CD4-positive, alpha-beta T cell treated with Interleukin-2 at 100 ng/mL for 4 hours (primary cell): ENCODE measurements around the gene PPIA.
"Not testable (repeated sequence)": the region's sequence is repeated elsewhere in the genome, so short reads cannot be mapped to it uniquely, and the experiment has no call there.

Experiments
- DNase-seq: peaks from one replicate; pipeline ENCODE4 v3.0.0-alpha.2; 2020; ENCODE audit warnings: low spot score

The PPIA gene

DNA sequence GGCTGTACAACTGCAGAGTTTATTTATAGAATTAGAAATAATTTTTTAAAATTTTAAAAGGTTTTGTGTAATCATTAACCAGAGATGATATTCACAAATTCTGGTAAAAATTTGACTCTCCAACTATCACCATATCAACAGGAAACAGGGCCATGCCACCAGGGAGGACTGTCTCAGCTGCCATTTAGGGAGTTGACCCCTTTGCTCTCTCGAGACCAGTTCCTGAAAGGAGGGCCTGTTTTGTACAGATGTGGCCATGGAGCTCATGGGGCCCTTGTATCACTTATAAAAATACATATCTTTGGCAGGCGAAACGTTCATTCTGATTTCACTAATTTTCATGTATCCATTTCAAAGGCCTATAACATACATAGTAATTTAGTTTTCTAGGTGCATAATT lies 31.1 kb downstream of the PPIA start:
- DNase-seq: no peak

DNA sequence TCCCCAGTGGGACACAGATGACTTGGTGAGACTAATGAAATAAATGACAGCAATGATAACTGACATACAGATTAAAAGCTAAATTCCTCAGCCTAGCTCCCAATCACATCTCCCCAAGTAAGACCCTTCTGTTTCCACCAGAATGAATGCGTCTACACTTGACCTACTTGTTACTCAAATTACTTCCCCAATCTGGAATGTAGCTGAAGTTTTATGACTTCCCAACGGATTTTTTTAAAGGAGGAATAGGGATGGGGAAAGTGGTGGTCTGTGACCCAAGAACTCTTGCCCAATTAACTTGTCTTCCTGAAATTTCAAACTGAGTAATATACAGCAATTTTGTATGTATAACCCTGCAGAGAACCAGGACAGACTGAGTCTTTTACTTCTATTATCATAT lies 42.3 kb downstream of the PPIA start:
- no peak for DNase-seq

DNA sequence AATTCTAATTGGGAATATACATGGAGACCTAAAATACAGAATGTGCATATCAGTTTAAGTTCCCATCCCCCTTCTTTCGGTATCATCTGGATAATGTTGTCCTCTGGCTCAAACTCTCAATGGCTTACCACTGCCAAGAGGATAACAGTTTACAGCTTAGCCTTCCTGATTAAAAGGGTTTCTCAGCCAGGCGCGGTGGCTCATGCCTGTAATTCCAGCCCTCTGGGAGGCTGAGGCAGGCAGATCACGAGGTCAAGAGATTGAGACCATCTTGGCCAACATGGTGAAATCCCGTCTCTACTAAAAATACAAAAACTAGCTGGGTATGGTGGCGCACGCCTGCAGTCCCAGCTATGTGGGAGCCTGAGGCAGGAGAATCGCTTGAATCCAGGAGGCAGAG lies 46.2 kb downstream of the PPIA start:
- DNase-seq: not testable (repeated sequence)

GRCh38 chr7:44843440-44843839 lies 47.0 kb downstream of the PPIA start:
- DNase-seq: not testable (repeated sequence)

- no peak for DNase-seq
Observed at GRCh38 chr7:44845451-44845850, 49.0 kb downstream of the PPIA start.

GRCh38 chr7:44846390-44846789 lies 49.9 kb downstream of the PPIA start:
- DNase-seq: peak; percentile 32

DNA sequence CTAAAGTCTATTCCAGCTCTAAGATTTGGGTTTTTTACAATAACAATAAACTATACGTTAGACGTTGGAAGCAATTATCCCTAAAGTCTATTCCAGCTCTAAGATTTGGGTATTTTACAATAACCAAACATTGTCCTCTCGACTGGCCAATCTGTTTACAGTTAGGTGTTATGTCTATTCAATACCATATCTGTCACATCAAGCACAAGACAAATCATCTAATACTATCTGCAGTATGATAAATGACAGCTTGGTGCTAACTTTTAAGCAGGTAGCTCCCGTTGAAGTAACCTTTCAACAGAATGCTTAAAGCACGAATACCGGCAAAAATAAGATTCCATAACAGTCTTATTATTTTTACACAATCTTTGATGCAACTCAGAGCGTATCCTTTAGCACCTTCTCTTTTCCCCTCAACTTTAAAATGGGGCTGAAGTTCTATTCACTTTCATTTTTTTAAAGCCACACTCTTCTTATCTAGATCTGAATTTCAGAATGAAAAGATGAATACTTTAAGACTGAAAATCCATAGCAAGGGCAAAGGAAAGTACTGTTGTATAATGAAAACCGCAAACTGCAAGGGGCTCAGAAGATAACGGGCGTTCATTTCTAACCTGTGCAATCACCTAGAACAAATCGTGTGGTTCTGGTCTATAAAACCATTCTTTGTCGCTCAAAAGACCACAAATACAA lies 50.5 kb downstream of the PPIA start:
- no peak for DNase-seq

DNA sequence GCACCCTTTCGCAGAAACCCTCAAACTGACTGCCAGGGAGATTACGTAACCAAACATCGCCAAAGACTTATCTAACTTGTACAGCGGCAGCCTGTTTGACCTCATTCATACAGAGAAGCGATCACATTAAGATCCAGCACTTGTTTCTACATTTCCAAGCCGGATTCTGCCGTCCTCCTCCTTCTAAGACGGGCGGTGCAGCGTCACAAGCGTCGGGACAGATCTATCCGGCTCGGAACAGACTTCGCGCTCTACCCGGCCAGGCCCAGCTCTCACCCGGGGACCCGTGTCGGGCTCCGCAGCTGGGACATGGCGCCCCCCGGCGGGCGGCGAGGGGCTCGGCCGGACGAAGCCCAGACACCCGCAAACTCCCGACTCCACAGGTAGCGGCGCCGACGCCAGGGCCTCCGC lies 51.0 kb downstream of the PPIA start:
- peak; percentile 87 for DNase-seq

DNA sequence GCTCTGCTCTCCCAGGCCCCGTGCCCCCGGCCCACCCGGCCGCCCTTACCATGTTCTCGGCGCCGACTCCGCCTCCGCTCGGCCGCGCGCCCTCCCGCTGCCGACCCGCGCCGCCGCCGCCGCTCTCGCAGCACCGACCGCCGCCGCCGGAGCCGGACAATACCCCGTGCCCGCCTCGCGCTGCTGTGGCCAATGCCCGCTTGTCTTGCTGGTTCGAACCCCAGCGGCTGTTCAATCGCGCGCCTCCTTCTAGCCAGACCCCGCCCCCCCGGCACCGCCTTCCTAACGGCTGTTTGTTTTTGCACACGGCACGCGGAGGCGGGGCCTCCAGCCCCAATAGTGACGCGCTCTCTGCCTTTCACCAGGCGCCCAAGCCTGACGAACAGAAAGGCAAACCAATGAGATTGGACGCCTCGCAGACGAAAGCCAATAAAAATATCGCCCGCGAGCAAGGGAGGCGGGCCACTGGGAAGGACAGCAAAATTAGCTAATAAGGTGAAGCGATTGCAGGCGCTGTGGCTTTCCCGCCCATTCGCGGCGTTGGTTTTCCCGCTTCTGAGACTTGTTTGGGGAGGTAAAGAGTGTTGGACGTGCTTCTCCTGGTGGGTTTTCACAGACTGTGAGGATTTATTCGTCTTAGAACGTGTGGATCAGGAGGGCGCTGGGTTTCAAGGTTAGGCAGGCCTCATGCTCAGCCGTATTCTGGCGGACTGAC lies 51.6 kb downstream of the PPIA start, which contains the start of gene H2AZ2:
TSS of gene H2AZ2 (minus strand) at position 168 of the 715 bp plus-strand sequence. CDS start at position 52, 116 bp downstream.
- peak; percentile 100 for DNase-seq

GRCh38 chr7:44849259-44849884 lies 52.9 kb downstream of the PPIA start:
- DNase-seq: no peak

GRCh38 chr7:44849885-44850544 lies 53.5 kb downstream of the PPIA start:
- no peak for DNase-seq

DNA sequence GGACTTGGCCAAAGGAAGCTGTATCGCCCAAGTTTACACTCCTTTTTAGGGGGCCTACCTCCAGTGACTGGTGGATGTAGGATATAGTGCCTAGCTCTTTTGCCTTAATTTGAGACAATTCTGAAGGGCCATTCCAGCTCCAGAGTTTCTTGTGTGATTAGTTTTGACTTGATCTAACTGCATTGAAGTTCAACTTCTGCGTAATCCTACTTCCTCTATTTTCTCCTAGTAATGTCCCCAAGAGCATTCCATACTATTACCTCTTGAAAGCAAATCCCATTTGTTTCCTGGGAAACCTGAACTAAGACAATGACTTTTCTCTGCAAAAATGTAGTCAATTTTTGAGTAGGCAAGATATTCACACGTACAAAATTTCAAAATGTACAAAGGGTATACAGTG lies 56.1 kb downstream of the PPIA start:
- no peak for DNase-seq
